Caco-2 (cell line): ENCODE measurements around the gene HDAC10. TPM values are rescaled to one million over a fixed set of nuclear protein-coding genes. Genes with fewer than 3 reads are reported as not detected.
A peak's percentile ranks its signal among the peaks of the same experiment; 100 is the strongest.

Source experiments
- BruUV-seq: library from RNA; stranded (reverse); fragments of 400-500 nt; replicated peaks from 2 replicates; lab custom pipeline; 2021; lab: Mats Ljungman, UMichigan
- CTCF ChIA-PET: fragments of 300-600 bp; sonication (Branson Sonifier 250); formaldehyde crosslinking; loops from one replicate; lab custom pipeline; 2022; ENCODE audit warnings: antibody characterized with exemption; lab: Charles Lee
- POLR2A ChIA-PET: fragments of 300-600 bp; sonication (Branson Sonifier 250); formaldehyde crosslinking; loops from one replicate; lab custom pipeline; 2022; ENCODE audit warnings: antibody characterized with exemption; lab: Charles Lee
- DNase-seq, 2 experiments: peaks; one replicate each; pipeline versions ENCODE4 v3.0.0 to v3.0.0-alpha.2; 2020 to 2022
- H3K27me3 ChIP-seq: replicated peaks from 2 replicates; pipeline ENCODE4 v1.6.0; 2011; ENCODE audit warnings: low read length; ENCODE audit not compliant: control insufficient read depth, insufficient read depth
- H3K36me3 ChIP-seq: 2 replicates; pipeline ENCODE4 v1.5.1; 2011; ENCODE audit warnings: low read length; ENCODE audit not compliant: control insufficient read depth, insufficient read depth
- H3K4me1 ChIP-seq: fragments of 250-450 bp; sonication (Bioruptor Pico); 2 replicates; pipeline ENCODE4 v1.5.1; 2020; ENCODE audit warnings: mild to moderate bottlenecking
- H3K4me3 ChIP-seq: 2 replicates; pipeline ENCODE4 v1.5.1; 2011; ENCODE audit warnings: low read depth, mild to moderate bottlenecking, control low read depth, low read length
- H3K9me3 ChIP-seq: fragments of 250-450 bp; sonication (Bioruptor Pico); 2 replicates; pipeline ENCODE4 v1.5.1; 2020; ENCODE audit warnings: mild to moderate bottlenecking, moderate library complexity
- H3K27ac Mint-ChIP-seq: one replicate; pipeline ENCODE4 v1.8.0; 2022; ENCODE audit warnings: mixed read lengths; ENCODE audit not compliant: unreplicated experiment
- H3K27me3 Mint-ChIP-seq: one replicate; pipeline ENCODE4 v1.8.0; 2022; ENCODE audit warnings: mixed read lengths; ENCODE audit not compliant: insufficient read depth, unreplicated experiment
- H3K36me3 Mint-ChIP-seq: one replicate; pipeline ENCODE4 v1.8.0; 2022; ENCODE audit warnings: mild to moderate bottlenecking, mixed read lengths; ENCODE audit not compliant: insufficient read depth, unreplicated experiment
- H3K4me1 Mint-ChIP-seq: one replicate; pipeline ENCODE4 v1.8.0; 2022; ENCODE audit warnings: low read depth, mixed read lengths; ENCODE audit not compliant: unreplicated experiment
- H3K4me3 Mint-ChIP-seq: one replicate; pipeline ENCODE4 v1.8.0; 2022; ENCODE audit warnings: mild to moderate bottlenecking, moderate library complexity, mixed read lengths; ENCODE audit not compliant: unreplicated experiment
- H3K9me3 Mint-ChIP-seq: one replicate; pipeline ENCODE4 v1.8.0; 2022; ENCODE audit warnings: mixed read lengths; ENCODE audit not compliant: unreplicated experiment
- intact Hi-C: fragments of 100-400 bp; cut with micrococcal nuclease; formaldehyde crosslinking; loops from one replicate; pipeline ENCODE4 v1.10.0; 2022; ENCODE audit not compliant: unreplicated experiment
- total RNA-seq: library from RNA; stranded (reverse); gene quantifications from 2 replicates; pipeline ENCODE4 v1.2.3, GENCODE V29; 2022
- TF ChIP-seq, protein P1 (sequence below), 2 experiments: fragments of 200-600 bp in 1 of 2; IDR thresholded peaks; 1 replicate in 1 of 2; 2 replicates in 1 of 2; pipeline versions ENCODE4 v1.5.1 to v1.8.0; 2011 to 2022; ENCODE audit warnings: antibody characterized with exemption in 1 of 2, control low read depth in 1 of 2, inconsistent platforms in 1 of 2, low read depth in 1 of 2, low read length in 1 of 2, mild to moderate bottlenecking in 1 of 2, moderate library complexity in 1 of 2; ENCODE audit not compliant: insufficient read depth in 1 of 2, severe bottlenecking in 1 of 2, unreplicated experiment in 1 of 2

Gene HDAC10
- total RNA-seq, 1 experiment from 2014 or later: 63.5 TPM

GRCh38 chr22:50216684-50217520 lies 34.2 kb downstream of the HDAC10 start:
- Mint-ChIP-seq H3K4me1 (no peaks in the 10 kb centered on the region), H3K9me3 (no peaks in the 10 kb centered on the region), H3K27ac (no peak overlapping the region), H3K36me3 (peaks cover 74% of the 10 kb centered on the region), H3K27me3 (no peaks in the 10 kb centered on the region), H3K4me3 (no peak overlapping the region)
- BruUV-seq: no TSS peak
- H3K4me3 ChIP-seq: no peak overlapping the region
- ChIA-PET POLR2A (no interaction called here), CTCF (interaction anchor here (0.6 kb wide), 1 partner anchor 235 kb away, joined by 3 read pairs; no protein-coding TSS in a partner anchor)
- H3K36me3 ChIP-seq: no peaks in the 10 kb centered on the region; the same call in 1 of the 2 replicates
- H3K4me1 ChIP-seq: no peaks in the 10 kb centered on the region
- intact Hi-C loops: no loop called here
- no peaks in the 10 kb centered on the region for H3K27me3 ChIP-seq
- no peaks in the 10 kb centered on the region for H3K9me3 ChIP-seq
- no peak for DNase-seq
- TF ChIP-seq, protein P1, sequence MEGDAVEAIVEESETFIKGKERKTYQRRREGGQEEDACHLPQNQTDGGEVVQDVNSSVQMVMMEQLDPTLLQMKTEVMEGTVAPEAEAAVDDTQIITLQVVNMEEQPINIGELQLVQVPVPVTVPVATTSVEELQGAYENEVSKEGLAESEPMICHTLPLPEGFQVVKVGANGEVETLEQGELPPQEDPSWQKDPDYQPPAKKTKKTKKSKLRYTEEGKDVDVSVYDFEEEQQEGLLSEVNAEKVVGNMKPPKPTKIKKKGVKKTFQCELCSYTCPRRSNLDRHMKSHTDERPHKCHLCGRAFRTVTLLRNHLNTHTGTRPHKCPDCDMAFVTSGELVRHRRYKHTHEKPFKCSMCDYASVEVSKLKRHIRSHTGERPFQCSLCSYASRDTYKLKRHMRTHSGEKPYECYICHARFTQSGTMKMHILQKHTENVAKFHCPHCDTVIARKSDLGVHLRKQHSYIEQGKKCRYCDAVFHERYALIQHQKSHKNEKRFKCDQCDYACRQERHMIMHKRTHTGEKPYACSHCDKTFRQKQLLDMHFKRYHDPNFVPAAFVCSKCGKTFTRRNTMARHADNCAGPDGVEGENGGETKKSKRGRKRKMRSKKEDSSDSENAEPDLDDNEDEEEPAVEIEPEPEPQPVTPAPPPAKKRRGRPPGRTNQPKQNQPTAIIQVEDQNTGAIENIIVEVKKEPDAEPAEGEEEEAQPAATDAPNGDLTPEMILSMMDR (IDR thresholded peaks at IDR 0.05; ENCODE audit: insufficient read depth in 1 of 2, low read depth in 1 of 2, low read length in 1 of 2, severe bottlenecking in 1 of 2, unreplicated experiment in 1 of 2): no peak

- H3K27ac Mint-ChIP-seq: no peak overlapping the region
- no peak for DNase-seq
- H3K27me3 ChIP-seq: no peaks in the 10 kb centered on the region
- no peaks in the 10 kb centered on the region for H3K9me3 Mint-ChIP-seq
- H3K4me3 ChIP-seq: no peak overlapping the region
- no TSS peak for BruUV-seq
- H3K4me1 Mint-ChIP-seq: no peaks in the 10 kb centered on the region
- H3K4me1 ChIP-seq: no peaks in the 10 kb centered on the region
- POLR2A ChIA-PET: no interaction called here
- CTCF ChIA-PET: interaction anchor here (0.6 kb wide), 1 partner anchor 236 kb away, joined by 3 read pairs; no protein-coding TSS in a partner anchor
- H3K27me3 Mint-ChIP-seq: no peaks in the 10 kb centered on the region
- H3K9me3 ChIP-seq: no peaks in the 10 kb centered on the region
- intact Hi-C loops: no loop called here
- H3K4me3 Mint-ChIP-seq: no peak overlapping the region
- peaks cover 79% of the 10 kb centered on the region for H3K36me3 Mint-ChIP-seq
- TF ChIP-seq, protein P1 (IDR thresholded peaks at IDR 0.05; ENCODE audit: insufficient read depth in 1 of 2, low read depth in 1 of 2, low read length in 1 of 2, severe bottlenecking in 1 of 2, unreplicated experiment in 1 of 2): no peak
- no peaks in the 10 kb centered on the region; the same call in 1 of the 2 replicates for H3K36me3 ChIP-seq
These were observed 34.9 kb downstream of the HDAC10 start for GRCh38 chr22:50216055-50216683.

- DNase-seq: no peak
- ChIA-PET CTCF (no interaction called here), POLR2A (no interaction called here)
- no peaks in the 10 kb centered on the region for H3K4me1 Mint-ChIP-seq
- Histone ChIP-seq H3K36me3 (no peaks in the 10 kb centered on the region; the same call in 1 of the 2 replicates), H3K9me3 (no peaks in the 10 kb centered on the region), H3K4me1 (no peaks in the 10 kb centered on the region), H3K4me3 (no peak overlapping the region), H3K27me3 (no peaks in the 10 kb centered on the region)
- H3K27me3 Mint-ChIP-seq: no peaks in the 10 kb centered on the region
- H3K36me3 Mint-ChIP-seq: peaks cover 86% of the 10 kb centered on the region
- intact Hi-C loops: no loop called here
- peak overlapping the region; percentile 16 for H3K27ac Mint-ChIP-seq
- H3K9me3 Mint-ChIP-seq: no peaks in the 10 kb centered on the region
- no peak overlapping the region for H3K4me3 Mint-ChIP-seq
- no TSS peak for BruUV-seq
- TF ChIP-seq, protein P1 (IDR thresholded peaks at IDR 0.05; ENCODE audit: insufficient read depth in 1 of 2, low read depth in 1 of 2, low read length in 1 of 2, severe bottlenecking in 1 of 2, unreplicated experiment in 1 of 2): no peak
These were observed 35.6 kb downstream of the HDAC10 start for GRCh38 chr22:50215297-50216054.
